OCI-LY1 (cell line): Measurements from ENCODE around the gene EIF2D.

Experiments
- H2AFZ ChIP-seq: fragments of 200-600 bp; sonication (generic), shearing (Covaris generic); 2 replicates; pipeline ENCODE4 v1.6.0; 2014; ENCODE audit warnings: antibody characterized with exemption, mild to moderate bottlenecking, low read length
- H3F3A ChIP-seq: fragments of 200-600 bp; sonication (generic), shearing (Covaris generic); 2 replicates; pipeline ENCODE4 v1.6.0; 2014; ENCODE audit warnings: mild to moderate bottlenecking, antibody characterized with exemption, low read length, moderate library complexity; ENCODE audit not compliant: insufficient read depth
- H3K27ac ChIP-seq: fragments of 200-600 bp; sonication (generic); 2 replicates; pipeline ENCODE4 v1.5.1; 2014; ENCODE audit warnings: low read length, mixed run types, mild to moderate bottlenecking, low read depth; ENCODE audit not compliant: poor library complexity, severe bottlenecking
- H3K27me3 ChIP-seq: fragments of 200-600 bp; sonication (generic); 2 replicates; pipeline ENCODE4 v1.6.0; 2014; ENCODE audit warnings: antibody characterized with exemption, mild to moderate bottlenecking, low read length, moderate library complexity; ENCODE audit not compliant: insufficient read depth
- H3K36me3 ChIP-seq: fragments of 200-600 bp; sonication (generic); 2 replicates; pipeline ENCODE4 v1.6.1; 2014; ENCODE audit warnings: mild to moderate bottlenecking, antibody characterized with exemption, low read length, moderate library complexity, mixed read lengths; ENCODE audit not compliant: insufficient read depth
- H3K4me1 ChIP-seq: fragments of 200-600 bp; sonication (generic); 2 replicates; pipeline ENCODE4 v1.5.1; 2014; ENCODE audit warnings: mild to moderate bottlenecking, low read length, moderate library complexity; ENCODE audit not compliant: insufficient read depth, severe bottlenecking
- H3K4me2 ChIP-seq: fragments of 200-600 bp; sonication (generic), shearing (Covaris generic); 2 replicates; pipeline ENCODE4 v1.6.1; 2014; ENCODE audit warnings: low read length
- H3K4me3 ChIP-seq: fragments of 200-600 bp; sonication (generic); 2 replicates; pipeline ENCODE4 v1.5.1; 2014; ENCODE audit warnings: low read length, low read depth, mild to moderate bottlenecking, mixed read lengths; ENCODE audit not compliant: poor library complexity, severe bottlenecking
- H3K79me2 ChIP-seq: fragments of 200-600 bp; shearing (Covaris generic); 2 replicates; pipeline ENCODE4 v1.6.1; 2016; ENCODE audit warnings: mixed run types, low read length, mixed read lengths; ENCODE audit not compliant: insufficient read depth
- H3K9ac ChIP-seq: fragments of 200-600 bp; sonication (generic), shearing (Covaris generic); 2 replicates; pipeline ENCODE4 v1.6.1; 2014; ENCODE audit warnings: mild to moderate bottlenecking, low read length, mixed read lengths
- H3K9me2 ChIP-seq: fragments of 200-600 bp; sonication (generic), shearing (Covaris generic); 2 replicates; pipeline ENCODE4 v1.6.1; 2014; ENCODE audit warnings: low read depth, mild to moderate bottlenecking, low read length, mixed read lengths
- H3K9me3 ChIP-seq: fragments of 200-600 bp; shearing (Covaris generic); 2 replicates; pipeline ENCODE4 v1.6.1; 2014; ENCODE audit warnings: low read length, mixed read lengths
- H4K20me1 ChIP-seq: fragments of 200-600 bp; sonication (generic), shearing (Covaris generic); 2 replicates; pipeline ENCODE4 v1.6.0; 2016; ENCODE audit warnings: mild to moderate bottlenecking, low read length; ENCODE audit not compliant: insufficient read depth
- CTCF ChIP-seq: fragments of 200-600 bp; sonication (generic), shearing (Covaris generic); IDR thresholded peaks from 2 replicates; pipeline ENCODE4 v1.5.1; 2017; ENCODE audit warnings: mild to moderate bottlenecking, antibody characterized with exemption, low read length, moderate library complexity, mixed read lengths
- EZH2 ChIP-seq: fragments of 200-600 bp; sonication (generic), shearing (Covaris generic); IDR thresholded peaks from 2 replicates; pipeline ENCODE4 v1.8.0; 2017; ENCODE audit warnings: borderline replicate concordance, mixed run types, mild to moderate bottlenecking, antibody characterized with exemption, low read length, moderate library complexity, mixed read lengths

Gene EIF2D

GRCh38 chr1:206656936-206657335 lies 44.7 kb upstream of the EIF2D start:
- Histone ChIP-seq H3K9ac (no peak overlapping the region), H3K9me2 (no peaks in the 10 kb centered on the region), H4K20me1 (no peaks in the 10 kb centered on the region), H3K79me2 (no peaks in the 10 kb centered on the region), H3K9me3 (no peaks in the 10 kb centered on the region), H3K36me3 (no peaks in the 10 kb centered on the region; the same call in 1 of the 2 replicates), H3K4me2 (no peak overlapping the region), H3K4me3 (no peak overlapping the region), H2AFZ (no peak overlapping the region), H3F3A (no peaks in the 10 kb centered on the region), H3K27me3 (no peaks in the 10 kb centered on the region), H3K4me1 (peaks cover 6% of the 10 kb centered on the region), H3K27ac (no peak overlapping the region)
- TF ChIP-seq CTCF (no peak), EZH2 (no peak)

- Histone ChIP-seq H3K9me2 (no peaks in the 10 kb centered on the region), H3K4me2 (no peak overlapping the region), H3K4me3 (no peak overlapping the region), H3K27me3 (no peaks in the 10 kb centered on the region), H2AFZ (no peak overlapping the region), H3F3A (no peaks in the 10 kb centered on the region), H3K4me1 (peaks cover 6% of the 10 kb centered on the region), H3K9ac (no peak overlapping the region), H3K36me3 (no peaks in the 10 kb centered on the region; the same call in 1 of the 2 replicates), H3K27ac (no peak overlapping the region), H4K20me1 (no peaks in the 10 kb centered on the region), H3K79me2 (no peaks in the 10 kb centered on the region), H3K9me3 (no peaks in the 10 kb centered on the region)
- TF ChIP-seq EZH2, result no peak
- no peak for TF ChIP-seq CTCF
These were observed 43.2 kb upstream of the EIF2D start for GRCh38 chr1:206655471-206655882.

GRCh38 chr1:206654828-206655227 lies 42.6 kb upstream of the EIF2D start:
- H3K79me2 ChIP-seq, result no peaks in the 10 kb centered on the region
- no peaks in the 10 kb centered on the region for H3K9me3 ChIP-seq
- H3K36me3 ChIP-seq, result no peaks in the 10 kb centered on the region; the same call in 1 of the 2 replicates
- H3K4me1 ChIP-seq, result peaks cover 6% of the 10 kb centered on the region
- no peak overlapping the region for H3K27ac ChIP-seq
- no peak overlapping the region for H2AFZ ChIP-seq
- no peak overlapping the region for H3K4me3 ChIP-seq
- H4K20me1 ChIP-seq, result no peaks in the 10 kb centered on the region
- H3F3A ChIP-seq, result no peaks in the 10 kb centered on the region
- no peaks in the 10 kb centered on the region for H3K9me2 ChIP-seq
- H3K4me2 ChIP-seq, result no peak overlapping the region
- no peak overlapping the region for H3K9ac ChIP-seq
- H3K27me3 ChIP-seq, result no peaks in the 10 kb centered on the region
- no peak for TF ChIP-seq EZH2
- no peak for TF ChIP-seq CTCF
